HepG2 (cell line): ENCODE measurements around the gene SYNE1. TPM values are rescaled to one million over a fixed set of nuclear protein-coding genes. Genes with fewer than 3 reads are reported as not detected.
A peak's percentile ranks its signal among the peaks of the same experiment; 100 is the strongest.

Source experiments
- ATRX ChIP-seq: sonication (generic); formaldehyde crosslinking; IDR thresholded peaks from 2 replicates; pipeline ENCODE4 v1.4.0; 2020; ENCODE audit warnings: missing genetic modification reagents, borderline replicate concordance
- BATF2 ChIP-seq: sonication (generic); formaldehyde crosslinking; IDR thresholded peaks from 2 replicates; pipeline ENCODE4 v1.8.0; 2022; ENCODE audit warnings: mild to moderate bottlenecking, missing genetic modification reagents, moderate library complexity
- DRAP1 ChIP-seq: IDR thresholded peaks from 2 replicates; pipeline ENCODE4 v1.6.1; 2016; ENCODE audit warnings: missing genetic modification reagents, missing compliant biosample characterization
- FOXC1 ChIP-seq: sonication (generic); formaldehyde crosslinking; IDR thresholded peaks from 2 replicates; pipeline ENCODE4 v1.8.0; 2022; ENCODE audit warnings: mild to moderate bottlenecking, missing genetic modification reagents, borderline replicate concordance
- FOXK2 ChIP-seq: fragments of 450-650 bp; IDR thresholded peaks from 2 replicates; pipeline ENCODE4 v1.6.1; 2016
- GATAD1 ChIP-seq: IDR thresholded peaks from 2 replicates; pipeline ENCODE4 v1.6.1; 2016; ENCODE audit warnings: missing genetic modification reagents, missing compliant biosample characterization
- GLMP ChIP-seq: sonication (generic); formaldehyde crosslinking; IDR thresholded peaks from 2 replicates; pipeline ENCODE4 v1.9.0; 2021; ENCODE audit warnings: missing genetic modification reagents, mild to moderate bottlenecking, borderline replicate concordance
- GTF3A ChIP-seq: sonication (generic); formaldehyde crosslinking; conservative IDR thresholded peaks from 2 replicates; pipeline ENCODE4 v1.4.0; 2020; ENCODE audit warnings: mild to moderate bottlenecking, missing genetic modification reagents
- IRF2 ChIP-seq: IDR thresholded peaks from 2 replicates; pipeline ENCODE4 v1.6.1; 2018; ENCODE audit warnings: missing genetic modification reagents, missing compliant biosample characterization
- KDM1A ChIP-seq: IDR thresholded peaks from 2 replicates; pipeline ENCODE4 v1.6.1; 2016; ENCODE audit warnings: missing compliant biosample characterization
- LCORL ChIP-seq, 2 experiments: fragments of 450-650 bp in 1 of 2; sonication (generic) in 1 of 2; formaldehyde crosslinking in 1 of 2; IDR thresholded peaks; 2 replicates each; pipeline versions ENCODE4 v1.5.0 to v1.6.1; 2017 to 2020; ENCODE audit warnings: antibody characterized with exemption in 1 of 2, missing genetic modification reagents in 1 of 2
- MAF1 ChIP-seq: sonication (generic); formaldehyde crosslinking; IDR thresholded peaks from 2 replicates; pipeline ENCODE4 v1.5.0; 2020; ENCODE audit warnings: missing genetic modification reagents, borderline replicate concordance
- MED13 ChIP-seq: sonication (generic); formaldehyde crosslinking; IDR thresholded peaks from 2 replicates; pipeline ENCODE4 v1.5.0; 2020; ENCODE audit warnings: missing genetic modification reagents
- MED8 ChIP-seq: sonication (generic); formaldehyde crosslinking; IDR thresholded peaks from 2 replicates; pipeline ENCODE4 v1.8.1; 2023; ENCODE audit warnings: mild to moderate bottlenecking, missing genetic modification reagents; ENCODE audit not compliant: insufficient replicate concordance
- NFYC ChIP-seq: IDR thresholded peaks from 2 replicates; pipeline ENCODE4 v1.6.1; 2016; ENCODE audit warnings: missing genetic modification reagents, missing compliant biosample characterization
- POLR2AphosphoS5 ChIP-seq: IDR thresholded peaks from 2 replicates; pipeline ENCODE4 v1.6.1; 2012; ENCODE audit warnings: low read depth, low read length
- RXRB ChIP-seq: IDR thresholded peaks from 2 replicates; pipeline ENCODE4 v1.6.1; 2016; ENCODE audit warnings: borderline replicate concordance, missing genetic modification reagents, missing compliant biosample characterization
- TCF12 ChIP-seq, 2 experiments: fragments of 450-650 bp in 1 of 2; sonication (generic) in 1 of 2; formaldehyde crosslinking in 1 of 2; IDR thresholded peaks; 2 replicates each; pipeline versions ENCODE4 v1.6.1 to v1.8.0; 2017 to 2022; ENCODE audit warnings: antibody characterized with exemption in 1 of 2, mild to moderate bottlenecking in 1 of 2, missing genetic modification reagents in 1 of 2, moderate library complexity in 1 of 2
- TFDP2 ChIP-seq: sonication (generic); formaldehyde crosslinking; IDR thresholded peaks from 2 replicates; pipeline ENCODE4 v1.4.0; 2020; ENCODE audit warnings: missing genetic modification reagents
- YEATS4 ChIP-seq: sonication (generic); formaldehyde crosslinking; IDR thresholded peaks from 2 replicates; pipeline ENCODE4 v1.4.0; 2020; ENCODE audit warnings: missing genetic modification reagents, borderline replicate concordance
- ZBTB3 ChIP-seq: sonication (generic); formaldehyde crosslinking; IDR thresholded peaks from 2 replicates; pipeline ENCODE4 v1.4.0; 2020; ENCODE audit warnings: low read depth, mild to moderate bottlenecking, moderate library complexity, missing genetic modification reagents, borderline replicate concordance
- ZFP41 ChIP-seq: sonication (generic); formaldehyde crosslinking; IDR thresholded peaks from 2 replicates; pipeline ENCODE4 v1.4.0; 2020; ENCODE audit warnings: mild to moderate bottlenecking, missing genetic modification reagents, borderline replicate concordance
- ZNF432 ChIP-seq: sonication (generic); formaldehyde crosslinking; IDR thresholded peaks from 2 replicates; pipeline ENCODE4 v1.5.0; 2020; ENCODE audit warnings: missing genetic modification reagents, mild to moderate bottlenecking, borderline replicate concordance
- ZNF468 ChIP-seq: sonication (generic); formaldehyde crosslinking; IDR thresholded peaks from 2 replicates; pipeline ENCODE4 v1.8.0; 2022; ENCODE audit warnings: mild to moderate bottlenecking, moderate library complexity, missing genetic modification reagents
- ZNF644 ChIP-seq: IDR thresholded peaks from 2 replicates; pipeline ENCODE4 v1.6.1; 2016; ENCODE audit warnings: low read depth
- ZNF775 ChIP-seq: sonication (generic); formaldehyde crosslinking; IDR thresholded peaks from 2 replicates; pipeline ENCODE4 v1.4.0; 2020; ENCODE audit warnings: missing genetic modification reagents, mild to moderate bottlenecking, moderate library complexity, borderline replicate concordance
- ZNF790 ChIP-seq: sonication (generic); formaldehyde crosslinking; IDR thresholded peaks from 2 replicates; pipeline ENCODE4 v1.8.0; 2022; ENCODE audit warnings: missing genetic modification reagents, mild to moderate bottlenecking, borderline replicate concordance
- polyA plus RNA-seq, 8 experiments: library from polyadenylated mRNA; depleted of rRNA in 3 of 8; stranded (reverse) in 7 of 8; unstranded in 1 of 8; fragments of >200 nt; fragmentation: Illumina TruSeq in 4 of 8; extraction: Trizol in 4 of 8; gene quantifications; 2 replicates each; pipeline versions ENCODE4 v1.2.1 to v1.2.3, GENCODE V29; 2011 to 2016; ENCODE audit warnings: low read depth in 4 of 8, missing spikeins in 1 of 8, mixed read lengths in 1 of 8; ENCODE audit not compliant: insufficient read depth in 1 of 8
- total RNA-seq, 5 experiments: library from RNA; depleted of rRNA; stranded (reverse); fragments of >200 nt; fragmentation: Illumina TruSeq; extraction: Trizol; gene quantifications; 2 replicates each; pipeline ENCODE4 v1.2.3, GENCODE V29; 2016; ENCODE audit warnings: low read depth in 1 of 5

SYNE1 gene
- total and polyA plus RNA-seq, 2 of the 13 experiments (the other 11 are each of a cell fraction or from before 2014, with no cell fraction given): 5.5 to 15.9 TPM

GRCh38 chr6:152170702-152171667 is 466.2 kb downstream of the SYNE1 start (continued):
- TF ChIP-seq TFDP2 (CRISPR knock-in tag) (peak; percentile 52; the same call in 1 of the 2 replicates), DRAP1 (peak; percentile 71; the same call in 1 of the 2 replicates), IRF2 (CRISPR knock-in tag) (peak; percentile 91), RXRB (CRISPR knock-in tag) (peak; percentile 73), MAF1 (no peak), ZNF468 (CRISPR knock-in tag) (no peak), FOXK2 (0 out of 2 replicates have a peak, but pooled peaks have one; percentile 29), ZBTB3 (CRISPR knock-in tag) (no peak), GLMP (CRISPR knock-in tag) (no peak), TCF12 (IDR thresholded peaks at IDR 0.05) (no peak), TCF12 (CRISPR knock-in tag; IDR thresholded peaks at IDR 0.05) (no peak), YEATS4 (CRISPR knock-in tag) (no peak), POLR2AphosphoS5 (peak; percentile 33; the same call in 1 of the 2 replicates), FOXC1 (CRISPR knock-in tag) (peak; percentile 42; the same call in 1 of the 2 replicates), GATAD1 (peak; percentile 42; the same call in 1 of the 2 replicates), ZNF432 (CRISPR knock-in tag) (no peak), BATF2 (no peak), KDM1A (CRISPR knock-in tag) (no peak), NFYC (0 out of 2 replicates have a peak, but pooled peaks have one; percentile 22), MED8 (CRISPR knock-in tag) (no peak), ZNF790 (CRISPR knock-in tag) (no peak), GTF3A (no peak), ATRX (CRISPR knock-in tag) (no peak), MED13 (CRISPR knock-in tag) (no peak), ZNF644 (CRISPR knock-in tag) (peak; percentile 78), LCORL (IDR thresholded peaks at IDR 0.05) (no peak), LCORL (CRISPR knock-in tag; IDR thresholded peaks at IDR 0.05) (peak; percentile 71), ZNF775 (CRISPR knock-in tag) (peak; percentile 90), ZFP41 (no peak)
